Type B pancreatic cell (in vitro differentiated cells): ENCODE measurements around the gene SMAD6. TPM values are rescaled to one million over a fixed set of nuclear protein-coding genes. Genes with fewer than 3 reads are reported as not detected.

Experiments
- DNase-seq: peaks from one replicate; pipeline ENCODE4 v3.0.0; 2021; ENCODE audit warnings: mixed read lengths; ENCODE audit not compliant: unreplicated experiment; ENCODE audit errors: extremely low spot score
- H3K27ac Mint-ChIP-seq: 2 replicates; pipeline ENCODE4 v1.8.0; 2021; ENCODE audit warnings: mild to moderate bottlenecking, mixed read lengths
- H3K27me3 Mint-ChIP-seq: 2 replicates; pipeline ENCODE4 v1.8.0; 2021; ENCODE audit warnings: mixed read lengths
- H3K36me3 Mint-ChIP-seq: 2 replicates; pipeline ENCODE4 v1.8.0; 2021; ENCODE audit warnings: mixed read lengths
- H3K4me1 Mint-ChIP-seq: one replicate; pipeline ENCODE4 v1.8.0; 2021; ENCODE audit warnings: mixed read lengths; ENCODE audit not compliant: unreplicated experiment
- H3K4me3 Mint-ChIP-seq: 2 replicates; pipeline ENCODE4 v1.8.0; 2021; ENCODE audit warnings: mild to moderate bottlenecking, mixed read lengths
- H3K9me3 Mint-ChIP-seq: 2 replicates; pipeline ENCODE4 v1.8.0; 2021; ENCODE audit warnings: mixed read lengths
- total RNA-seq: library from RNA; stranded (reverse); gene quantifications from 2 replicates; pipeline ENCODE4 v1.2.1, GENCODE V29; 2021; ENCODE audit warnings: low replicate concordance
- TF ChIP-seq, protein P1 (sequence below): fragments of 200-600 bp; sonication (generic); conservative IDR thresholded peaks from 2 replicates; pipeline ENCODE4 v1.5.0; 2021; ENCODE audit warnings: antibody characterized with exemption, mild to moderate bottlenecking

SMAD6 gene
- total RNA-seq, 1 donor from 2014 or later = 31.7 TPM

DNA sequence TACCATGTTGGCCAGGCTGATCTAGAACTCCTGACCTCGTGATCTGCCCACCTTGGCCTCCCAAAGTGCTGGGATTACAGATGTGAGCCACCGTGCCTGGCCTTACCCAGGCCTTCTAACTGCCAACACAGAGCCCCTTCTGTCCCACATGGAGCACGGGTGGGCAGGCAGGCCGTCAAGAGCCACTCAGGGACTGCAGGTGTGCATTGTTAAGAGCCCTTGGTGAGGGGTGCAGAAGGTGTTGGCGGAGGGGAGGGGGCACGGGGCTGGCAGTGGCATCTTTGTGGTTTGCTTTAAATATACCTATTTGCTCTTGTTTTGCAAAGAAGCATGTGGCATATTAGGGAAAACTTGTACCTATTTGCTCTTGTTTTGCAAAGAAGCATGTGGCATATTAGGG is 37.3 kb downstream of the SMAD6 start:
- Mint-ChIP-seq H3K27ac (no peak overlapping the region), H3K36me3 (peaks cover 4% of the 10 kb centered on the region), H3K9me3 (no peaks in the 10 kb centered on the region), H3K27me3 (no peaks in the 10 kb centered on the region), H3K4me1 (peaks cover 30% of the 10 kb centered on the region), H3K4me3 (no peak overlapping the region)
- no peak for DNase-seq
- TF ChIP-seq, protein P1, sequence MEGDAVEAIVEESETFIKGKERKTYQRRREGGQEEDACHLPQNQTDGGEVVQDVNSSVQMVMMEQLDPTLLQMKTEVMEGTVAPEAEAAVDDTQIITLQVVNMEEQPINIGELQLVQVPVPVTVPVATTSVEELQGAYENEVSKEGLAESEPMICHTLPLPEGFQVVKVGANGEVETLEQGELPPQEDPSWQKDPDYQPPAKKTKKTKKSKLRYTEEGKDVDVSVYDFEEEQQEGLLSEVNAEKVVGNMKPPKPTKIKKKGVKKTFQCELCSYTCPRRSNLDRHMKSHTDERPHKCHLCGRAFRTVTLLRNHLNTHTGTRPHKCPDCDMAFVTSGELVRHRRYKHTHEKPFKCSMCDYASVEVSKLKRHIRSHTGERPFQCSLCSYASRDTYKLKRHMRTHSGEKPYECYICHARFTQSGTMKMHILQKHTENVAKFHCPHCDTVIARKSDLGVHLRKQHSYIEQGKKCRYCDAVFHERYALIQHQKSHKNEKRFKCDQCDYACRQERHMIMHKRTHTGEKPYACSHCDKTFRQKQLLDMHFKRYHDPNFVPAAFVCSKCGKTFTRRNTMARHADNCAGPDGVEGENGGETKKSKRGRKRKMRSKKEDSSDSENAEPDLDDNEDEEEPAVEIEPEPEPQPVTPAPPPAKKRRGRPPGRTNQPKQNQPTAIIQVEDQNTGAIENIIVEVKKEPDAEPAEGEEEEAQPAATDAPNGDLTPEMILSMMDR = no peak

DNA sequence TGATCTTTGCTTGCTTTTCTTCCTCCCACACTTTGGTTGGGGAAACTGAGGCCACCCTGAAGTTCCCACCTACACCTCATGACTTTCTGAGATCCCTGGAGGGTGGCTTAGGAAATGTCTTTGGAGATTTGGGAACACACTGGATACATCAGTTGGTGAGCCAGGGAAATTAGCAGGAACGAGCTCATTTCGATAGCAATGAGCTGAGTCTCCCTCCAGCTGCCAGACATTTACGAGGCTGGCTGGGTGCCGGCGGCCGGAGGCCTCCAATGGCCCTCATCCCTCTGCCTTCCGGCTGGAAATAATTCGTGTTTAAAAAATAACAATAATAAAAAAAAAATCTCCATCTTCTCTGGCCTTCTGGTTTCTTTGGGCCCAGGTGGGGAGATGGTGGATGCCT is 38.8 kb downstream of the SMAD6 start:
- peaks cover 31% of the 10 kb centered on the region for H3K4me1 Mint-ChIP-seq
- H3K36me3 Mint-ChIP-seq = peaks cover 4% of the 10 kb centered on the region
- no peak overlapping the region for H3K4me3 Mint-ChIP-seq
- TF ChIP-seq, protein P1 = no peak
- no peaks in the 10 kb centered on the region for H3K27me3 Mint-ChIP-seq
- no peak overlapping the region for H3K27ac Mint-ChIP-seq
- no peaks in the 10 kb centered on the region for H3K9me3 Mint-ChIP-seq
- DNase-seq = no peak

DNA sequence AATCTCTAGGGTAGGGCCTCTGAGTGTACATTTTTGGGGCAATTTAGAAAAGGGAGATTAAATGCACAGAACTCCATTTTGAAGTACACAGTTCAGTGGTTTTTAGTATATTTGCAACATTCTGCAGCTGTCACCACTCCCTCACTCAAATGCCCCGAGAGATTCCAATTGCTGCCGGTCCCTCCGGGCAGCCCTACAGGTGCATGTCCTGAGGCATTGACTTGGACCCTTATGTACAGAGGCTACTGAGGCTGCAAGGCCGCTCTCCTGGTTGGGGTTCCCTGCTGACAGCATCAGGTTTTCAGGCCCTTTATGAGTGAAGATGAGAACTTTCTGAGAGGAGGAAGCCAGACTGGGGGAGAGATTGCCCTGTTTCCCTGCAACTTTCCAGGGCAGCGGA is 39.6 kb downstream of the SMAD6 start:
- Mint-ChIP-seq H3K4me3 (no peak overlapping the region), H3K27me3 (no peaks in the 10 kb centered on the region), H3K4me1 (peaks cover 34% of the 10 kb centered on the region), H3K9me3 (no peaks in the 10 kb centered on the region), H3K36me3 (peaks cover 4% of the 10 kb centered on the region), H3K27ac (no peak overlapping the region)
- TF ChIP-seq, protein P1 = no peak
- DNase-seq = no peak

DNA sequence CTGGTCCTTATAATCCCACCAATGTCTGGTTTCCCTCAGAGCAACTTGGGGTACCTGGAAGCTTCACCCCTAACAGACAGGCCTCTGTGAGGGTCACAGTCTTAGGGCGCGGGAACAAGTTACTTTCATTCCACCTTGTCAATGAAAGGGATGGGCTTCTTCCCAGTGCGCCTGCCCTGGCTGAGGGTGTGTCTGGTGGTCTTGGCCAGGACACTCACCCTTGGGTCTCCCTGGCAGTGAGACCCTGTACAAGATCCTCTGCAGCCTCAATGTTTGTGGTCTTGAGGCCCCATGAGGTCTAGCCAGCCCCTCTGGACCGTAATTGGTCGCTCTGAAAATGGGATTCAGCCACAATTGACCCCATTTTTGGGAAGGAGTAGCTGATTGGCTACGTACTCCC is 40.2 kb downstream of the SMAD6 start:
- no peaks in the 10 kb centered on the region for H3K9me3 Mint-ChIP-seq
- peaks cover 4% of the 10 kb centered on the region for H3K36me3 Mint-ChIP-seq
- H3K4me3 Mint-ChIP-seq = no peak overlapping the region
- no peak overlapping the region for H3K27ac Mint-ChIP-seq
- no peaks in the 10 kb centered on the region for H3K27me3 Mint-ChIP-seq
- TF ChIP-seq, protein P1 = no peak
- DNase-seq = no peak
- peaks cover 40% of the 10 kb centered on the region for H3K4me1 Mint-ChIP-seq

DNA sequence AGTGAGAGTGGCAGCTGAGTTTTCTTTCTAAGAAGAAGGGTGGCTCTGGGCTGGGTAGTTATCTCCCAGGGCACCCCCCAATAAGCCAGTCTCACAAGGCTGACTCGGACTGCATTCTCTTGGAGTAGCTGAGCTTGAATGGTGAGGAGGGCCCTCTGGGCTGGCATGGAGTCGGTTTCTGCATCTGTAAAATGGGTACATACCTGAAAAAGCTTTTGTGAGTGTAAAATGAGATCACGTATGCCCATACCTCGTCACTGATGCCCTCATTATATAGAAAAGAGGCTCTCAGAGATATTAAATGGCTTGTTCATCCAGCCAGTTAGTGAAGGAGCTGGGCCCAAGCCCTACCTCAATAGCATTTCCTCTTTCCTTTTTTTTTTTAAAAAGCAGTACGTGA is 41.2 kb downstream of the SMAD6 start:
- no peak for DNase-seq
- no peaks in the 10 kb centered on the region for H3K9me3 Mint-ChIP-seq
- H3K36me3 Mint-ChIP-seq = no peaks in the 10 kb centered on the region
- H3K27ac Mint-ChIP-seq = no peak overlapping the region
- TF ChIP-seq, protein P1 = no peak
- peaks cover 43% of the 10 kb centered on the region for H3K4me1 Mint-ChIP-seq
- no peaks in the 10 kb centered on the region for H3K27me3 Mint-ChIP-seq
- no peak overlapping the region for H3K4me3 Mint-ChIP-seq
